ENCODE measurements around the gene ATP2B2. TPM values are rescaled to one million over a fixed set of nuclear protein-coding genes. Genes with fewer than 3 reads are reported as not detected.
A peak's percentile ranks its signal among the peaks of the same experiment; 100 is the strongest.

Gene ATP2B2
- total and polyA plus RNA-seq, 9 of the 15 experiments (the other 6 are each of a cell fraction or from before 2014, with no cell fraction given): 0.06 TPM; not detected in 8

- TF ChIP-seq HDAC3 (IDR thresholded peaks at IDR 0.05; ENCODE audit: borderline replicate concordance, partially characterized antibody) (no peak), TRIM24 (IDR thresholded peaks at IDR 0.05) (no peak), BHLHE40 (IDR thresholded peaks at IDR 0.05; ENCODE audit: low read length) (peak; percentile 95), PTBP1 (IDR thresholded peaks at IDR 0.05; ENCODE audit: low read depth, low read length) (no peak), MITF (IDR thresholded peaks at IDR 0.05) (no peak), GTF2F1 (IDR thresholded peaks at IDR 0.05; ENCODE audit: low read depth, low read length) (no peak), ZNF184 (CRISPR knock-in tag; IDR thresholded peaks at IDR 0.05) (no peak), ATF1 (CRISPR knock-in tag; IDR thresholded peaks at IDR 0.05) (no peak), ATF1 (tag; IDR thresholded peaks at IDR 0.05) (0 out of 2 replicates have a peak, but pooled peaks have one; percentile 10), RFX5 (IDR thresholded peaks at IDR 0.05; ENCODE audit: low read depth, low read length) (no peak), RBM14 (IDR thresholded peaks at IDR 0.05; ENCODE audit: borderline replicate concordance, insufficient read depth, low read depth, low read length) (no peak), SIN3A (IDR thresholded peaks at IDR 0.05; ENCODE audit: borderline replicate concordance in 2 of 2, control insufficient read depth in 1 of 2, low read depth in 2 of 2, low read length in 2 of 2) (no peak), ZNF695 (CRISPR knock-in tag; IDR thresholded peaks at IDR 0.05) (no peak), CBFA2T3 (IDR thresholded peaks at IDR 0.05) (peak; percentile 69)
- TF ChIP-seq, protein P1, sequence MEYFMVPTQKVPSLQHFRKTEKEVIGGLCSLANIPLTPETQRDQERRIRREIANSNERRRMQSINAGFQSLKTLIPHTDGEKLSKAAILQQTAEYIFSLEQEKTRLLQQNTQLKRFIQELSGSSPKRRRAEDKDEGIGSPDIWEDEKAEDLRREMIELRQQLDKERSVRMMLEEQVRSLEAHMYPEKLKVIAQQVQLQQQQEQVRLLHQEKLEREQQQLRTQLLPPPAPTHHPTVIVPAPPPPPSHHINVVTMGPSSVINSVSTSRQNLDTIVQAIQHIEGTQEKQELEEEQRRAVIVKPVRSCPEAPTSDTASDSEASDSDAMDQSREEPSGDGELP (CRISPR knock-in tag; IDR thresholded peaks at IDR 0.05; ENCODE audit: borderline replicate concordance): peak; percentile 52; the same call in 1 of the 2 replicates
- TF ChIP-seq, protein P2, sequence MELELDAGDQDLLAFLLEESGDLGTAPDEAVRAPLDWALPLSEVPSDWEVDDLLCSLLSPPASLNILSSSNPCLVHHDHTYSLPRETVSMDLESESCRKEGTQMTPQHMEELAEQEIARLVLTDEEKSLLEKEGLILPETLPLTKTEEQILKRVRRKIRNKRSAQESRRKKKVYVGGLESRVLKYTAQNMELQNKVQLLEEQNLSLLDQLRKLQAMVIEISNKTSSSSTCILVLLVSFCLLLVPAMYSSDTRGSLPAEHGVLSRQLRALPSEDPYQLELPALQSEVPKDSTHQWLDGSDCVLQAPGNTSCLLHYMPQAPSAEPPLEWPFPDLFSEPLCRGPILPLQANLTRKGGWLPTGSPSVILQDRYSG (tag; conservative IDR thresholded peaks at IDR 0.05; ENCODE audit: low read depth): no peak
Measured at GRCh38 chr3:10364806-10365205, 140.6 kb downstream of the ATP2B2 start (continued).
